MCF 10A (cell line): Measurements from ENCODE around the gene TTC33. TPM values are rescaled to one million over a fixed set of nuclear protein-coding genes. Genes with fewer than 3 reads are reported as not detected.

ENCODE experiments used
- BruUV-seq: library from RNA; stranded (reverse); fragments of 400-500 nt; replicated peaks from 2 replicates; lab custom pipeline; 2021; lab: Mats Ljungman, UMichigan
- CTCF ChIA-PET: fragments of 300-600 bp; sonication (Branson Sonifier 250); formaldehyde crosslinking; extraction: SDS; loops from one replicate; lab custom pipeline; 2021; ENCODE audit warnings: antibody characterized with exemption, inconsistent platforms; lab: Yijun Ruan, JAX
- POLR2A ChIA-PET: fragments of 300-600, 350-650 bp; sonication (Branson Sonifier 250); formaldehyde crosslinking; extraction: SDS; loops from one replicate; lab custom pipeline; 2020; ENCODE audit warnings: antibody characterized with exemption, inconsistent platforms; lab: Yijun Ruan, JAX
- DNase-seq: peaks from one replicate; pipeline ENCODE4 v3.0.0-alpha.2; 2018; ENCODE audit not compliant: unreplicated experiment
- H3K27ac Mint-ChIP-seq: one replicate; pipeline ENCODE4 v1.8.0; 2022; ENCODE audit warnings: mild to moderate bottlenecking, low read depth, mixed read lengths; ENCODE audit not compliant: unreplicated experiment
- H3K27me3 Mint-ChIP-seq: one replicate; pipeline ENCODE4 v1.8.0; 2022; ENCODE audit warnings: mixed read lengths; ENCODE audit not compliant: insufficient read depth, unreplicated experiment
- H3K36me3 Mint-ChIP-seq: one replicate; pipeline ENCODE4 v1.8.0; 2022; ENCODE audit warnings: mild to moderate bottlenecking, moderate library complexity, mixed read lengths; ENCODE audit not compliant: insufficient read depth, unreplicated experiment
- H3K4me1 Mint-ChIP-seq: one replicate; pipeline ENCODE4 v1.8.0; 2022; ENCODE audit warnings: mixed read lengths; ENCODE audit not compliant: insufficient read depth, unreplicated experiment
- H3K4me3 Mint-ChIP-seq: one replicate; pipeline ENCODE4 v1.8.0; 2022; ENCODE audit warnings: mild to moderate bottlenecking, moderate library complexity, mixed read lengths; ENCODE audit not compliant: unreplicated experiment
- H3K9me3 Mint-ChIP-seq: one replicate; pipeline ENCODE4 v1.8.0; 2022; ENCODE audit warnings: mixed read lengths; ENCODE audit not compliant: unreplicated experiment
- CTCF ChIP-seq: fragments of 200-600 bp; IDR thresholded peaks from one replicate; pipeline ENCODE4 v1.8.0; 2022; ENCODE audit warnings: antibody characterized with exemption, mild to moderate bottlenecking; ENCODE audit not compliant: unreplicated experiment
- intact Hi-C: fragments of 100-400 bp; cut with micrococcal nuclease; formaldehyde crosslinking; loops from 2 replicates; pipeline ENCODE4 v1.14.1; 2022
- total RNA-seq: library from RNA; stranded (reverse); gene quantifications from 2 replicates; pipeline ENCODE4 v1.2.3, GENCODE V29; 2022

TTC33 gene
- total RNA-seq, 1 experiment from 2014 or later, result 13.3 TPM

- no peaks in the 10 kb centered on the region for H3K27me3 Mint-ChIP-seq
- TF ChIP-seq CTCF, result no peak
- H3K4me3 Mint-ChIP-seq, result no peak overlapping the region
- peaks cover 4% of the 10 kb centered on the region for H3K9me3 Mint-ChIP-seq
- no peak for DNase-seq
- BruUV-seq, result no TSS peak
- no peak overlapping the region for H3K27ac Mint-ChIP-seq
- no peaks in the 10 kb centered on the region for H3K4me1 Mint-ChIP-seq
- intact Hi-C loops, result no loop called here
- ChIA-PET CTCF (no interaction called here), POLR2A (interaction anchor here (1.1 to 1.7 kb wide), 2 partner anchors 10 to 28 kb away, joined by 5 to 6 read pairs; no protein-coding TSS in a partner anchor)
- H3K36me3 Mint-ChIP-seq, result no peaks in the 10 kb centered on the region
These were observed 124.5 kb downstream of the TTC33 start for GRCh38 chr5:40631236-40631635.

- Mint-ChIP-seq H3K36me3 (no peaks in the 10 kb centered on the region), H3K9me3 (no peaks in the 10 kb centered on the region), H3K27ac (no peak overlapping the region), H3K4me1 (no peaks in the 10 kb centered on the region), H3K27me3 (no peaks in the 10 kb centered on the region), H3K4me3 (no peak overlapping the region)
- no peak for TF ChIP-seq CTCF
- ChIA-PET CTCF (no interaction called here), POLR2A (interaction anchor here (0.5 kb wide), 1 partner anchor 640 kb away, joined by 3 read pairs; no protein-coding TSS in a partner anchor)
- intact Hi-C loops, result no loop called here
- DNase-seq, result no peak
- BruUV-seq, result no TSS peak
These were observed 125.6 kb downstream of the TTC33 start for GRCh38 chr5:40630126-40630525.

- DNase-seq, result no peak
- no peaks in the 10 kb centered on the region for H3K27me3 Mint-ChIP-seq
- ChIA-PET CTCF (no interaction called here), POLR2A (interaction anchor here (1.1 kb wide), 1 partner anchor 11 kb away, joined by 3 read pairs; no protein-coding TSS in a partner anchor)
- no peak overlapping the region for H3K27ac Mint-ChIP-seq
- no peak overlapping the region for H3K4me3 Mint-ChIP-seq
- intact Hi-C loops, result no loop called here
- H3K9me3 Mint-ChIP-seq, result no peaks in the 10 kb centered on the region
- no TSS peak for BruUV-seq
- TF ChIP-seq CTCF, result no peak
- no peaks in the 10 kb centered on the region for H3K4me1 Mint-ChIP-seq
- H3K36me3 Mint-ChIP-seq, result no peaks in the 10 kb centered on the region
These were observed 127.4 kb downstream of the TTC33 start for GRCh38 chr5:40628407-40628806.

GRCh38 chr5:40627706-40628105 lies 128.1 kb downstream of the TTC33 start:
- no peak for TF ChIP-seq CTCF
- BruUV-seq, result no TSS peak
- POLR2A ChIA-PET, result interaction anchor here (0.9 to 1.1 kb wide), 2 partner anchors 12 to 26 kb away, joined by 3 to 4 read pairs; no protein-coding TSS in a partner anchor
- no peak for DNase-seq
- H3K4me1 Mint-ChIP-seq, result no peaks in the 10 kb centered on the region
- intact Hi-C loops, result no loop called here
- no peaks in the 10 kb centered on the region for H3K36me3 Mint-ChIP-seq
- H3K9me3 Mint-ChIP-seq, result no peaks in the 10 kb centered on the region
- CTCF ChIA-PET, result no interaction called here
- H3K4me3 Mint-ChIP-seq, result no peak overlapping the region
- H3K27me3 Mint-ChIP-seq, result no peaks in the 10 kb centered on the region
- no peak overlapping the region for H3K27ac Mint-ChIP-seq
